Measurements from ENCODE around the gene ZBTB38. TPM values are rescaled to one million over a fixed set of nuclear protein-coding genes. Genes with fewer than 3 reads are reported as not detected.

Gene ZBTB38
- total RNA-seq, 1 experiment from 2014 or later, result 75.7 TPM

- H3K27me3 ChIP-seq (replicated peaks), result no peaks in the 10 kb centered on the region
- H3K4me1 ChIP-seq (replicated peaks), result no peaks in the 10 kb centered on the region
- H3K27ac ChIP-seq, result no peak overlapping the region
- no peaks in the 10 kb centered on the region for H3K9me3 ChIP-seq (replicated peaks)
- no peak for DNase-seq (ENCODE audit: low read depth in 1 of 2, low spot score in 2 of 2)
- no peak overlapping the region for H3K4me3 ChIP-seq
- H3K36me3 ChIP-seq, result no peaks in the 10 kb centered on the region
Observed at GRCh38 chr3:141346839-141347238, 21.5 kb upstream of the ZBTB38 start.

GRCh38 chr3:141348837-141349236 lies 19.5 kb upstream of the ZBTB38 start:
- no peak overlapping the region for H3K27ac ChIP-seq
- H3K4me3 ChIP-seq, result no peak overlapping the region
- H3K9me3 ChIP-seq (replicated peaks), result no peaks in the 10 kb centered on the region
- no peaks in the 10 kb centered on the region for H3K36me3 ChIP-seq
- H3K4me1 ChIP-seq (replicated peaks), result no peaks in the 10 kb centered on the region
- no peak for DNase-seq (ENCODE audit: low read depth in 1 of 2, low spot score in 2 of 2)
- H3K27me3 ChIP-seq (replicated peaks), result no peaks in the 10 kb centered on the region

GRCh38 chr3:141349711-141350110 lies 18.6 kb upstream of the ZBTB38 start:
- Histone ChIP-seq H3K9me3 (replicated peaks) (no peaks in the 10 kb centered on the region), H3K27me3 (replicated peaks) (no peaks in the 10 kb centered on the region), H3K4me3 (no peak overlapping the region), H3K27ac (no peak overlapping the region), H3K4me1 (replicated peaks) (no peaks in the 10 kb centered on the region), H3K36me3 (no peaks in the 10 kb centered on the region)
- no peak for DNase-seq (ENCODE audit: low read depth in 1 of 2, low spot score in 2 of 2)

DNA sequence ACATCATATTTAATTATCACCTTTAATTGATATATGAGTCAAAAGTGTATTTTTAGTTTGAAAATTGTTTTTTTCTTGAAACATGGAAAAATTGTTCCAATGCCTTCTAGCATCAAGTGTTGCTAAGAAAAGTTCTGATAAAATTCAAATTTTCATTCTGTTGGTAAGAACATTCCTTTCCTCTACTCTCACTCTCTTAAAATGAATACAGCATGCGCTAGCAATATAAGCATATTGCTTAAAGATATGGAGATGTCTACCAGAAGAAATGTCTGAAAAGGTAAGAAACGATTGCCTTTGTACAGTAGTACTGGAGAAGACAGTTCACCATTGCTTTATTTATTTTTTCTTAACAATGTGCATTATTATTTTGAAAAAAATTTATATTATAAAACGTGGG lies 17.6 kb upstream of the ZBTB38 start:
- no peak overlapping the region for H3K4me3 ChIP-seq
- H3K36me3 ChIP-seq, result no peaks in the 10 kb centered on the region
- no peaks in the 10 kb centered on the region for H3K9me3 ChIP-seq (replicated peaks)
- no peak overlapping the region for H3K27ac ChIP-seq
- H3K4me1 ChIP-seq (replicated peaks), result no peaks in the 10 kb centered on the region
- DNase-seq (ENCODE audit: low read depth in 1 of 2, low spot score in 2 of 2), result no peak
- no peaks in the 10 kb centered on the region for H3K27me3 ChIP-seq (replicated peaks)

DNA sequence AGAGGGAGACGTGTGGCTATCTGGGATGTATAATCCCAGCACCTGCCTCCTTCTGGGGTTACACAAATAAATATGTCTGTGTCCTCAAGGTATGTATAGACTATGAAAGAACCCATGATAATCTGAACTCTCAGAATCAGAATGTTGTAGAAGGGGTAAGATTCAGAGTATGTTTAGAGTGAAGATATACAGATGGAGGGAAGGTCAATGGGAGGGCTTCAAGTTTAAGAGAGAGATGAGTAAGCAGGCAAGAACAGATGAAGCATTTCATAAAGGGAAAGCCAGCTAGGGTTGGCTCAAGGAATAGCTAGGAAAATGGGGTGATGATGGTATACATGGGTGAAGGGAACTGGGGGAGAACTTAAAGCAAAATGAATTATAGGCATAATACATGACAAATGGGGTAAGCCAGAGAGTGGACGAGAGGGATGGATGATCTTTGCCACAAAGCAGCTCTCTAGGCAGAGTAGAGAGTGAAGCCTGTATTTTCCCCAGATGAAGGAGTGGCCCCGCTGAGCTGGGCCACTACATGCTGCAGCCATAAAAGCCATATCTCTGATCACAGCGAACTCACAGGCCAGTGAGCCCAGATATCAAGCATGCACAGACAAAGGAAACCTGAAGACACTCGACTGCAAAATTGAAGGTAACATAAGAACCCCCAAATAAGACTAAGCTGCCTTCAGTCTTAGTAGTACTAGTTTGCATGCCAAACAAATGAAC lies 15.9 kb upstream of the ZBTB38 start:
- Histone ChIP-seq H3K27ac (no peak overlapping the region), H3K4me3 (no peak overlapping the region), H3K4me1 (replicated peaks) (no peaks in the 10 kb centered on the region), H3K9me3 (replicated peaks) (no peaks in the 10 kb centered on the region), H3K27me3 (replicated peaks) (no peaks in the 10 kb centered on the region), H3K36me3 (no peaks in the 10 kb centered on the region)
- DNase-seq (ENCODE audit: low read depth in 1 of 2, low spot score in 2 of 2), result no peak

DNA sequence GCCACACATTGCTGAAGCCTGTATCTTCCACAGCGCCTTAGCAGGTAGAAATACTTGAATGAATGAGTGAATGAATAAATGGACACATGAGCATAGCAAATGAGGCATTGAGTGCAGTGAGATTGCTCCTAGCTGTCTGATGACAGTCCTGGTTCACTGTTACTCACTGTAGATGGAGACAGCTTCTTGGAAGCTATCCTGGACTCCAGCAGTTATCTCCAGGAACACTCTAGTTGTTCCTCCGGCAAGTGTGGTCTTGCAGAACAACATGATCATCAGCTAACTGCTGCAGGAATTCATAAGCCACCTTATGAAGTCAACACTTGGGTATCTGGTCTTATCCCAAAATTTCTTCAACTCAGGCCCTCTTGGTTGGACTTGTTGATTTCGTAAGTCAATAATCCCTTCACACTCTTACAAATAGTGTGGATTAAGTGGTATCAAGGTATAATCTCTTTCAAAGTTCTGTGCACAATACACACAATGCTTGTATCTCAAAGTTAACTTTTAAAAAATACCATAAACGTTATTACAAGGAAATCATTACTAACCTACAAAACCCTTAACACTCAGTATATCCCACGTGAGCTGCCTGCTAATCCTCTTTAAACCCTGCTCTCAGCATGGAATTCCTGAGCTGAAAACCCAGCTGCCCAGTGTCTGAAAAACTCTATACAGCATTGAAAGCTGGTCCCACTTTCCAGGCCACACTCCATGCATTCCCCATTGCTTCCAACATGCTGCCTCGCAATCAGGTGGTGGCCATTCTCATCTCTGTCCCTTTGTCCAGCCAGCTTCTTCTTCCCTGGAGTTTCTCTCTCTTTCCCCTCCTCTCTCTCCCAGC lies 14.4 kb upstream of the ZBTB38 start:
- no peaks in the 10 kb centered on the region for H3K9me3 ChIP-seq (replicated peaks)

GRCh38 chr3:141354517-141354916 lies 13.8 kb upstream of the ZBTB38 start:
- Histone ChIP-seq H3K4me1 (replicated peaks) (no peaks in the 10 kb centered on the region), H3K27me3 (replicated peaks) (no peaks in the 10 kb centered on the region), H3K36me3 (no peaks in the 10 kb centered on the region), H3K27ac (no peak overlapping the region), H3K4me3 (no peak overlapping the region), H3K9me3 (replicated peaks) (no peaks in the 10 kb centered on the region)
- DNase-seq (ENCODE audit: low read depth in 1 of 2, low spot score in 2 of 2), result no peak

More for the DNA sequence above, 14.4 kb upstream of the ZBTB38 start:
- no peak for DNase-seq (ENCODE audit: low read depth in 1 of 2, low spot score in 2 of 2)
- H3K36me3 ChIP-seq, result no peaks in the 10 kb centered on the region
- no peak overlapping the region for H3K4me3 ChIP-seq
- no peaks in the 10 kb centered on the region for H3K27me3 ChIP-seq (replicated peaks)
- H3K4me1 ChIP-seq (replicated peaks), result no peaks in the 10 kb centered on the region
- no peak overlapping the region for H3K27ac ChIP-seq

- H3K27me3 ChIP-seq (replicated peaks), result no peaks in the 10 kb centered on the region
- no peaks in the 10 kb centered on the region for H3K4me1 ChIP-seq (replicated peaks)
- no peak for DNase-seq (ENCODE audit: low read depth in 1 of 2, low spot score in 2 of 2)
- H3K4me3 ChIP-seq, result no peak overlapping the region
- no peak overlapping the region for H3K27ac ChIP-seq
- H3K36me3 ChIP-seq, result no peaks in the 10 kb centered on the region
- no peaks in the 10 kb centered on the region for H3K9me3 ChIP-seq (replicated peaks)
Observed at GRCh38 chr3:141355242-141355641, 13.1 kb upstream of the ZBTB38 start.

DNA sequence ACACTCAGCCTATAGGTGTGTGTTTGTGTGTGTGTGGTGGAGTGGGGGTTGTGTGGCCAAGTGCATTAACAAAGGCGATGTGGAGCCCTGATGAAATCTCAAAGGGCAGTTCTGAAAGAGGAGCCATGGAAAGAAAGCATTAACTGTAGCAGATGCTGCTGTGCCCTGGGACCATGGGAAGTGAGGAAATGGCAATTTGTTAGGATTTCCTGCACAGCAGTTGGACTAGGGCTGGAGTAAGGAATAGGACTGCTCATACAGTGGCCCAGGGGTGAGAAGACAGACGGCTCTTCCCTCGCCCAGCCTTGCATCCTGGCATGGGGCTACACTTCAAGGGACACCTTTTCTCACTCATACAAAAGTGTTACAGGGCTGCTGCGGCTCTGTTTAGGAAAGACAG lies 12.3 kb upstream of the ZBTB38 start:
- DNase-seq (ENCODE audit: low read depth in 1 of 2, low spot score in 2 of 2), result no peak
- Histone ChIP-seq H3K27ac (no peak overlapping the region), H3K9me3 (replicated peaks) (no peaks in the 10 kb centered on the region)

GRCh38 chr3:141360888-141361598 lies 7.3 kb upstream of the ZBTB38 start:
- no peak overlapping the region for H3K4me3 ChIP-seq
- no peaks in the 10 kb centered on the region for H3K36me3 ChIP-seq
- no peak overlapping the region for H3K27ac ChIP-seq
- no peaks in the 10 kb centered on the region for H3K27me3 ChIP-seq (replicated peaks)
- peak; percentile 74 to 93 for DNase-seq (ENCODE audit: low read depth in 1 of 2, low spot score in 2 of 2)
- peaks cover 21% of the 10 kb centered on the region for H3K4me1 ChIP-seq (replicated peaks)
- no peaks in the 10 kb centered on the region for H3K9me3 ChIP-seq (replicated peaks)

More for the DNA sequence above, 12.3 kb upstream of the ZBTB38 start:
- Histone ChIP-seq H3K4me1 (replicated peaks) (peaks cover 3% of the 10 kb centered on the region), H3K36me3 (no peaks in the 10 kb centered on the region), H3K4me3 (no peak overlapping the region), H3K27me3 (replicated peaks) (no peaks in the 10 kb centered on the region)

DNA sequence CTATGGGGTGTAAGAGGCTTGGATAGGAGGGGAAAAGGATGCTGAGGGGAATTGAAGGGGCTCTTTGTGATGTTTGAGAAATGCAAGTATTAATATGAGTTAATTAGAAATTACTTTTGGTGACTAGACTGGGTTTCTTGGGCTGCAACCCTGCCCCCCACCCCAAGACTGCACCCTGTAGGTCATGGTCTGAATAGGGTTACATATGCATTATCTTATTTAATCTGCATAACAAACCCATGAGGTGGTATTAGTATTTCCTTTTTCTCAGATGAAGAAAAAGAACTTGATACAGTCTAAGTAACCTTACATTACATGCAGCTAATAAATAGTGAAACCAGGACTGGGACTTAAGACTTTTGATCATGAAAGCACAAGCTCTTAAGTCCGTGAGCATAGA lies 5.6 kb upstream of the ZBTB38 start:
- Histone ChIP-seq H3K4me3 (no peak overlapping the region), H3K9me3 (replicated peaks) (no peaks in the 10 kb centered on the region), H3K27me3 (replicated peaks) (no peaks in the 10 kb centered on the region), H3K36me3 (no peaks in the 10 kb centered on the region), H3K4me1 (replicated peaks) (peaks cover 38% of the 10 kb centered on the region), H3K27ac (no peak overlapping the region)
- DNase-seq (ENCODE audit: low read depth in 1 of 2, low spot score in 2 of 2), result no peak

DNA sequence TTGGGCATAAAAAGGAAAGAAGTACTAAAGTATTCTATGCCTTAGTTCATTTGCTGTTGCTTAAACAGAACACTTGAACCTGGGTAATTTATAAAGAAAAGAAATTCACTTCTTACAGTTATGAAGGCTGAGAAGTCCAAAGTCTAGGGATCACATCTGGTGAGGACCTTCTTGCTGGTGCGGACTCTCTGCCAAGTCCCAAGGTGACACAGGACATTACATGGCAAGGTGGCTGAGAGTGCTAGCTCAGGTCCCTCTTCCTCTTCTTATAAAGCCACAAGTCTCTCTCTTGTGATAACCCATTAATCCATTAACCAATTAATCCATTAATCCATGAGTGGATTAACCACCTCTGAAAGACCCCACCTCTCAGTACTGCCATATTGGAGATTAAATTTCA lies 3.1 kb upstream of the ZBTB38 start:
- Histone ChIP-seq H3K4me3 (no peak overlapping the region), H3K27ac (no peak overlapping the region), H3K4me1 (replicated peaks) (peaks cover 61% of the 10 kb centered on the region), H3K27me3 (replicated peaks) (no peaks in the 10 kb centered on the region), H3K36me3 (peaks cover 4% of the 10 kb centered on the region), H3K9me3 (replicated peaks) (no peaks in the 10 kb centered on the region)
- DNase-seq (ENCODE audit: low read depth in 1 of 2, low spot score in 2 of 2), result no peak

- Histone ChIP-seq H3K9me3 (replicated peaks) (no peaks in the 10 kb centered on the region), H3K4me1 (replicated peaks) (peaks cover 58% of the 10 kb centered on the region), H3K36me3 (peaks cover 13% of the 10 kb centered on the region), H3K27me3 (replicated peaks) (no peaks in the 10 kb centered on the region), H3K4me3 (no peak overlapping the region), H3K27ac (peak overlapping the region; percentile 99)
- DNase-seq (ENCODE audit: low read depth in 1 of 2, low spot score in 2 of 2), result peak; percentile 79 to 92
Observed at GRCh38 chr3:141366285-141367037, 1.8 kb upstream of the ZBTB38 start.

All from SJSA1 (cell line).